Renal pelvis (tissue), 4 donors: ENCODE measurements around the gene DGUOK. TPM values are rescaled to one million over a fixed set of nuclear protein-coding genes. Genes with fewer than 3 reads are reported as not detected.
"Not testable (repeated sequence)": the region's sequence is repeated elsewhere in the genome, so short reads cannot be mapped to it uniquely, and the experiment has no call there.

ENCODE experiments used
- DNase-seq: peaks from one replicate; pipeline ENCODE4 v3.0.0-alpha.2; 2013
- polyA plus RNA-seq, 3 donors: library from polyadenylated mRNA; unstranded; fragments of 120-200 nt; gene quantifications; one replicate each; pipeline ENCODE4 v1.2.1, GENCODE V29; 2013; ENCODE audit not compliant: insufficient read length in 3 of 3

The DGUOK gene
- polyA plus RNA-seq, 3 donors: 62.8 to 65.1 (median 63.6) TPM

- DNase-seq: no peak
Observed at GRCh38 chr2:73893764-73894474, 32.8 kb upstream of the DGUOK start.

GRCh38 chr2:73894475-73894850 lies 32.2 kb upstream of the DGUOK start:
- no peak for DNase-seq

- DNase-seq: no peak
Observed at GRCh38 chr2:73894877-73895276, 31.8 kb upstream of the DGUOK start.

GRCh38 chr2:73895473-73895872 lies 31.2 kb upstream of the DGUOK start:
- no peak for DNase-seq

GRCh38 chr2:73896362-73897239 lies 30.1 kb upstream of the DGUOK start:
- no peak for DNase-seq

GRCh38 chr2:73897240-73897583 lies 29.5 kb upstream of the DGUOK start:
- DNase-seq: no peak

- DNase-seq: no peak
Observed at GRCh38 chr2:73897934-73898333, 28.7 kb upstream of the DGUOK start.

GRCh38 chr2:73899801-73900336 lies 26.8 kb upstream of the DGUOK start:
- DNase-seq: no peak

- DNase-seq: no peak
Observed at GRCh38 chr2:73901143-73901542, 25.5 kb upstream of the DGUOK start.

- no peak for DNase-seq
Observed at GRCh38 chr2:73902284-73902683, 24.4 kb upstream of the DGUOK start.

GRCh38 chr2:73903313-73903712 lies 23.4 kb upstream of the DGUOK start:
- DNase-seq: no peak

GRCh38 chr2:73903949-73904613 lies 22.6 kb upstream of the DGUOK start:
- DNase-seq: not testable (repeated sequence)

- no peak for DNase-seq
Observed at GRCh38 chr2:73904952-73905351, 21.7 kb upstream of the DGUOK start.

GRCh38 chr2:73906847-73907505 lies 19.7 kb upstream of the DGUOK start:
- DNase-seq: no peak

GRCh38 chr2:73907840-73908452 lies 18.7 kb upstream of the DGUOK start:
- DNase-seq: no peak

GRCh38 chr2:73908689-73909652 lies 17.7 kb upstream of the DGUOK start:
- peak; percentile 41 for DNase-seq

- DNase-seq: no peak
Observed at GRCh38 chr2:73910873-73911547, 15.7 kb upstream of the DGUOK start.

- no peak for DNase-seq
Observed at GRCh38 chr2:73911548-73912208, 15.0 kb upstream of the DGUOK start.

GRCh38 chr2:73913414-73914054 lies 13.1 kb upstream of the DGUOK start:
- no peak for DNase-seq
